ENCODE results near the gene DSEL.

Gene DSEL

DNA sequence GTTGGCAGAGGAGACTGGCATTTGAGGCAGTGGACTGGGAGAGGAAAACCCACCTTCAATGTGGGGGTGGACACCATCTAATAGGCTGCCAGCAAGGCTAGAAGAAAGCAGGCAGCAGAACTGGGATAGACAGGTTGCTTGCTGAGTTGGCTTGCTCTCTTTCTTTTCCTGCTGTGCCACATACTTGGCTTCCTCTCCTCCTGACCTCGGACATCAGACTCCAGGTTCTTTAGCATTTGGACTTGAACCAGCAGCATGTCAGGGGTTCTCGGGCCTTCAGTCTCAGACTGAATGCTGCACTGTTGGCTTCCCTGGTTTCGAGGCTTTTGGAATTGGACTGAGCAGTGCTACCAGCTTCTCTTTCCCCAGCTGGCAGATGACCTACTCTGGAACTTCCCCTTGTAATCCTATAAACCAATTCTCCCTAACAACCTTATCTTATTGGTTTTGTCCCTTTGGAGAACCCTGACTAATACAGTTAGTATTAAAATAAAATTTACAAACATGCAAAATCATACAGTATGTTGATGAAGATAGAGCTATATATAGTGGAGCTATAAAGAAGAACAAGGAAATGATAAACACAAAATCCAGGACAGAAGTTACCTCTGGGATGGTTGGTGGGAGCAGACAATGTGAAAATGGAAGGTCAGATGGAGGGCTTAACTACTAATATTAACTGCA is 15.9 kb downstream of the DSEL start:
- DNase-seq, result peak in 1 of 14 donors; percentile 9

DNA sequence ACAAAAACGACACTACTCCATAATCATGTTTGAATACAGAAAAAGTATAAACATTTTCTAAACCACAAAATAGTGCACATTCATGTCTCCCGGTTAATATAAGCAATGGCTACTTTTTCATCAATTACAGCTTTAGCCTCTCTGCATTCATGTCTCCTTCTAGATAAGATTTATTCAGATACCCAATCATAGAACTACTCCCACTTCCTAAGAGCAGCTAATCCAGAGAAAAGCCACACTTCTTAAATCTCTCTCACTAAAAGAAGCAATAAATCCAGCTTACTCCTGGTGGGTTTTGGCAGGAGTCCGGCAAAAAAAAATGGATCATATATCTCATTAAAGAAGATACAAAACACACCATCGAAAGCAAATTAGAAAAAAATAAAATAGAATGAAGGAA is 20.1 kb downstream of the DSEL start:
- no peak for DNase-seq

DNA sequence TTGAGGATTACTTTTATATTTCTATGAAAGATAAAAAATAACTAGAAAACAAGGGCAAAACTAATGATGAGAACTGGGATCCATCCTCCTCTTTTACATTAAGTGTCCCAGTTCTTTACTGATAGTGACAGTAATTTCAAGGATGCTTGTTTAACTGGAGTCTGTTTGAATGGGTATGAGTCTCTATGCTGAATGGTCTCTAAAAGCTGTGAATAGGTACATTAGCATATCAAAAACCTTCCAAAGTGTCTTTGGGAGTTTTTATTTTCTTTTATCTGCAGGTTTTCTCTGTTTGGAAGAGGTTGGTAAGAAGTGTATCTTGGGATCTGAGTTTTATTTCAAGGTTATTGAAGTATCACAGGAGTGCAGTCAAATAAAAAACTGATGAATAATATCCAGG is 30.0 kb downstream of the DSEL start:
- DNase-seq, result no peak

DNA sequence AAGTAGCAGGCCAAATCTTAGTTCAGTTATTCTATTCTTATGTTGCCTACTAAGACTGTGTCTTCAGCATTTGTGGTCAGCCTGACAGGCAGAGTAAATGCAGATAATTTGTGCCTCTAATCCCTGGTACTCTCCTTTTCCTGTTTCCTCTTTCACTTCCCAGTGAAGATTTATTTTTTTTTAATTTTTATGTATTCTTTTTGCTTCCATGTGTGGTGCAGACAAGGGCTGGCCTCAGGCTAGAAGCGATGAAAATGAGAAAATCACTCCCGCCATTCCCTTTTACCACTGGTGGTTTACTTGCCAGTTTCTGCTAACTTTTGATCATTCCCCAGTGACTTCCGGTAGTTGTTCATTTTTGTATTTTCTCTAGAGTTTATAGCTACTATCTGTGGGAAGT is 30.9 kb downstream of the DSEL start:
- no peak for DNase-seq

DNA sequence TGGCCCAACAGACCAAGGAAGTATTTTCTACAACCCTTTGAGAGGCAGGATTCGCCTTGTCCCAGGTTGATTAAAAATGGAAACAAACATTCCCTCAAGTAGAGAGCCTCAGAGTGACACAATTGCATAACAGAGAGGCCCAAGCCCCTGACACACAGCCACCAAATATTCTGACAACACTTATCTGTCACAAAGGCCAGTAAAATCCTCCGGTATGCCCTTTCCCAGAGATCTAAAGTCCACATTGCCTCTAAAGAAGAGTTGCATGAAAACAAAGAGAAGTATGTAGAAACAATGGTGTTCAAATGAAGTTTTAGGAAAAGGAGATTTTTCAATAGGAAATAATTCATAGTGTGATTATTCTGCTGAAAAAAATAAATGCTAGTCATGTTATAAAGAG is 32.1 kb downstream of the DSEL start:
- no peak for DNase-seq

DNA sequence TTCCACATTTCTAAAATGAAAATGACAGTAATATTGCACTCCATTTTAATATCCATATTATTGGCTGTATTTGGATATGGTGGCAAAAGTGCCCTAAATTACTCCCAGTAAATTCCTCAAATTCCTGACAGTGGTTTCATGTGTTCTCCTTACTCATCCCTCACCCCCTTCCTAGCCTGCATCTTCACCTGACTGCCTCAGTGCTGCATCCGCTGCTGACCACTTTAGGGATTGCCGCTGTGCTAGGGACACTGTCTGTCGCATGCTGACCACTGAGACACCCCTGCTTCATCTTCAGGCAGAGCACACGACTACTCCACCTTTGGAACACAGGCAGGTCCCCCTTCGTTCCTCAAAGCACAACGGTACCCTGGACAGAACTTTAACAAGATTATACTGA is 32.6 kb downstream of the DSEL start:
- DNase-seq, result no peak

DNA sequence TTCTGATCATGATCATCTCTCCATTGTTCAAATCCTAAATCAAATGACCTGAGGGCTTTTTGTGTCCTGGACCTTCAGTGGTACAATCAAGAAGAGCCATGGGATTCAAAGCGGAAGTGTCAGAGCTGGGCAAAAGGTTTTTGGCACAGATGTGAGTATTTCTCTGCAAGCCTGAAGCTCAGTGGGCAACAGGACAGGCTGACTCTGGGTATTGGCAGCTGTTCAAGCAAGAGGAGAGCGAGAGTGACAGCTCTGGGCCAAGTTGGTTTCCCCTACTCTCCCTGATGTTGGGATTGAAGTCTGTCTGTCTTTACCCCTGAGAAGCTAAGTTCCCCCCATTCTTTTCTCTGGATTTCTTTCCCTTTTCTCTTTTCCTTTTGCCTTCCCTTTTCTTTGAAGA is 33.3 kb downstream of the DSEL start:
- peak in 4 of 14 donors; percentile 9 to 33 (median 20) for DNase-seq

DNA sequence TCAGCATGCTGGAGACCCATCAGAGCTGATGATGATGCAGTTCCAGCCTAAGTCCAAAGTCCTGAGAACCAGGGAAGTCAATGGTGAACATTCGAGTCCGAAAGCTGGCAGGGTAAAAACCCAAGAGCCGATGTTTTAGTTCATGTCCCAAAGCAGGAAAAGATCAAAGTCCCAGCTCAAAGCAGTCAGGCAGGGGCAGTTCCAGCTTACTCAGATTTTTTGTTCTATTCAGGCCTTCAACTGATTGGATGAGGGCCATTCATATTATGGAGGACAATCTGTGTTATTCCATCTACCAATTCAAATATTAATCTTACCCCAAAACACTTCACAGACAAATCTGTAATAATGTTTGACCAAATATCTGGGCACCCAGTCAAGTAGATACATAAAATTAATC is 38.3 kb downstream of the DSEL start:
- DNase-seq, result no peak

DNA sequence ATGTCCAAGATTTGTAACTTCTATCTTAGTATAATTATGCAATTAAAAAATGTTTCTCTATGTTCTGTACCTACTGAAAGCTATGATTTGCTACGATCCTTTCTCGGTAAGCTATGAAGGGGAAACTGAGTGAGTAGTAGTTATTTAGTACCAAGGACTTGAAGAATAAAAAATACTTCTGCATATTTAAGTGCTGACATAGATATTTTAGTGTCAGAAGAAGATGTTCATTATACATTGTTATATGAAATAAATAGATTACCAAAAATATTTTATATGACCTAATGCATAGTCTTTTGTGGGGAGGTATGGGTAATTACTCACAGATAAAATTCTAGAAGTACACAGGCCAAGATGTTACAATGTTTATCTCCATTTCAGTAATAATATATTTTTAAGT is 39.0 kb downstream of the DSEL start:
- DNase-seq, result no peak

DNA sequence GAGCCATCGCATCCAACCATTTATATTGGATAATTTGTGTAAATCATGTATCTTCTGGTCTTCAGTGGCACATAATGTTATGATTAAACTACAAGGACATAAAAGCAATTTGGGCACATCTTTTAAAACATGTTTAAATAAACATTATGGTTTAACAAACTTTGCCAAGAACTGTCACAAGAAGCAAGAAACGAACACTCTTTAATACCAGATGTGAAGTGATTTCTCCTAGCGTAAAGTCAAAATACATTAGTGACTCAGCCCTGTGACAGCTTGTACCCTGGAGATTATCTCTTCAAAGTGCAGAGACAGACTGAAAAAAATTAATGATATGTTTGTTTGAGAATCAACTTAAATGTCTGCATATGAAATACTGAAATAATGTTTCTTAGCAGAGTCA is 39.9 kb downstream of the DSEL start:
- no peak for DNase-seq

DNA sequence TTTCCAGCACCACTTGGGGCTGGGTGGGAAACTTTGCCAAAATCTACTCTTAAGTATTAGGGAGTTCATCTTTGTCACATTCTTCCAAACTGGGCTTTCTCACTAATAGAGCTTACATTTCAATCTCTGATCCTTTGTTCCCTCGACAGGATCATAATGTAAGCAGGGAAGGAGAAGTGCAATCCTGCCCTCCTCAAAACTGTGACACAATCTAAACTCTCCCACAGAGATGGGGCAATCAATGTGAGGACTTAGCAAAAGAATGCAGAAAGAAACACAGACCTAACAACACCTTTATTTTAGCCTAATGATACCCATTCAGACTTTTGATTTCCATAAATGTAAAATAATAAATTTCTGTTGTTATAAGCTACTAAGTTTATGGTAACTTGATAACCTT is 40.8 kb downstream of the DSEL start:
- DNase-seq, result no peak

DNA sequence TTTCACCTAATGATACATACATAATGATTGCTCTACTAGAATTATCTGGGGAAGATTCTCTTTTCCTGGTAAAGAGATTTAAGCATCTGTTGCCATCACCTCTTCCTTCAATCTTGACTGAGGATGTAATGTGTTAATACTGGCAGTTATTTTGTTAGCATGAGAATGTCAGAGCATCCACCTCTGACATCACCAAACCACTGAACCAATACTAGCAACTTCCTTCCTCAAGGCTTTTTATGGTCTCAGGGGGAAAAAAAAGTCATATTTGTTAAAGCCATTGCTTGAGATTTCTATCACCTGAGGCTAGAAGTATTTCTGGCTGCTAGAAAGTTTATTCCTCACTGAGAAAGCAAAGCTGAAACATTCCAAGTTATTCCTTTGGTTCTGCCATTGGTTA is 48.5 kb downstream of the DSEL start:
- DNase-seq, result no peak

DNA sequence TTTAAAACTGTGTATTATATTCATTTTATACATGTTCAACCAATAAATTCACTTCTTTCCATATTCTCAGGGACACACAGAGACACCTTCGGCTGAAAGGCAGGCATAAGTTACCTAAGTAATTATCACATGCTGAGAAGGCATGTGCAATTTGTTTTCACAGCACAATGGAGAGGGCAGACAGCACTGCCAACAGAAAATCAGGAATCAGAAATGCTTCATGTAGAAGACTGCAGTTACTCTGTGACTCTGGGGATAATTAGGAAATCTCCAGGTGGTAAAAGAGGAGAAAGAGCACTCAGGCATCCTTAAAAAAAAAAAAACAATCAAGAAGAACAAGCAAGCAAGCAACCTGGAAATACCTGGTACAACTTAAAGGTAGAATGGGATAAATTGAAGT is 49.3 kb downstream of the DSEL start:
- DNase-seq, result no peak

DNA sequence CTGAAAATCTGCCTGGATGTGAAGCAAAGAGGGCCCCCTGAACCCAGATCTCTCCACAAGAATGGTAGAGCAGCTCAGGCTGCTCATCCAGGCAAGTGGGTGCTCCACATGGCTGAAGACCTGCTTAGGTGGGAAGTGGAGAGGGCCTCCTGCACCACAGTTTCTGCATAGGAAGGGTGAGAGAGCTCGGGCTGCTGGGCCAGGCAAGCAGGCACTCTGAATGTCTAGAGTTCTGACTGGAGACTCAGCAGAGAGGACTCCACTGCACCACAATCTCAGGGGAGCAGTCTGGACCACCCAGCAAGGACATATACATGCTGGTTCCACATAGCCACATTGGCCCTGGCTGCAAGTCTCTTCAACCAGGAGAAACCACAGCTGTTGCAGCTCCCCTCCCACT is 52.0 kb downstream of the DSEL start:
- DNase-seq, result no peak

DNA sequence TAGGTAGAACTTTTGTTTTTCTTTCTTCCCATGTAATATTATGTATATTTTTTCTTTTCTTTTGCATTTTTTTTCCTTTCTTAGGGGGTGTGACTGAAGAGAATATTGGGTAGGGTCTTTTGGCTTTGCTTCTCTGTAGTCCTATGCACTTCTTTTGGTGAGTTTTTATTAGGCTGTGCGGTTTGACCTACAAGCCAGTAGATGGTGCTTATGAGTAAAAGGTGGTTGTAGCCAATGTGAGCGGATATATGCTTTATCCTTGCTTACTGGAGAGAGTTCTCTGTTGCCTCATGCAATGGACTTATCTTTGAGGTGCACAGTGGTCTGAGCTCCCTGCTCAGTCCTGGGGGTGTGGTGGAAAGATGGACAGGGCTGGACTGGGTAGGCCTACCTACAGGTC is 52.7 kb downstream of the DSEL start:
- peak in 1 of 14 donors; percentile 10 for DNase-seq

DNA sequence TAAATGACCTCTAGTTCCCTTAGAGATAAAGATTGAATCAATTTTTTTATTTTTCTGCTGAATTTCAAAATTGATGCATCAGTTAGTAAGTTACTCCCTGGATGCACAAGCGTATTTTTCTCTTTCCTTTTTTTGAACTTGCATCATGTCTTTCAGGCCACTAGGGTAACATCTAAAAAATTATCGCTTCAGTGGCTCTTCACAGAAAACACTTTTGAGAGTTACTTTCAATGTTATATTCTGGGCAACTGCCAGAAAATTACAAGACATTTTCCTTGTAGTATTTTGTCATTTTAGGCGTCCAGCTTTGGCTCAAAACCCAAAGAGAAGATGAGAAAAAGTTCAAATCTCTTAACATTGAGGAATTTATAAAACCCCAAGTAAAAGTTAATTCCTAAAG is 59.8 kb downstream of the DSEL start:
- DNase-seq, result no peak

Measured in C1 segment of cervical spinal cord (tissue), 14 donors.